Measurements from ENCODE around the gene FRAS1.
"Not testable (repeated sequence)": the region's sequence is repeated elsewhere in the genome, so short reads cannot be mapped to it uniquely, and the experiment has no call there.

Gene FRAS1

DNA sequence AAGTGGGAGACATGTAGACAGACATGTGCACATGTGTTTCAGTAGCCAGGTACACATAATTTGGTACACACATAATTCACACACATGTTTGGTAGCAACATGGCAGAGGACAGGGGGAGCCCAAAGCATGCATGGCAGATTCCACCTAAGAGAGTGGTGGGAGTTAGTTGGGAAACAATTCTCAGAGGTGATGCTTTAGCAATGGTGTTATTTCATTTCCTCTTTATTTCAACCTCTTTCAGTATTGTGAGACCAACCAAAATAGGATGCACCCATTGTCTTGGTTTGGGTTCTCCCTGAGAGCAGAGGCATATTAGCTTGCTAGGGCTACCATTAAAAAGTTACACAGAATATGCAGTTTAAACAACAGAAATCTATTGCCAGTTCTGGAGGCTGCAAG, 402.2 kb downstream of the FRAS1 start:
- no peak for DNase-seq

DNA sequence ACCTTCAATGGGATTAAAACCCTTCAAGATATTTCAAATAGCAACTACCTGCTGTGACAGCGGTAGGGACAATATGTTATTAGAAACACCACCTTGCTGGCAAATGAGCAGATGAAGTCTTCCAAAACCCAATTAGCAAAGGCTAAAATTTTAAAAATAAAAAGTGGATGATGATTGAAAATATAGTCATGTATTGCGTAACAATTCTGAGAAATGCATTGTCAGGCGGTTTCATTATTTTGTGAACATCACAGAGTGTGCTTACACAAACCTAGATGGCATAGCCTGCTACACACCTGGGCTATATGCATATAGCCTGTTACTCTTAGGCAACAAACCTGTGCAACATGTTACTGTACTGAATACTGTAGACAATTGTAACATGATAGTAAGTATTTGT, 403.2 kb downstream of the FRAS1 start:
- no peak for DNase-seq

GRCh38 chr4:78464265-78464664, 407.1 kb downstream of the FRAS1 start:
- DNase-seq: no peak

GRCh38 chr4:78467223-78467622, 410.1 kb downstream of the FRAS1 start:
- not testable (repeated sequence) for DNase-seq

GRCh38 chr4:78468272-78468671, 411.1 kb downstream of the FRAS1 start:
- no peak for DNase-seq

GRCh38 chr4:78476108-78476704, 419.1 kb downstream of the FRAS1 start:
- no peak for DNase-seq

- no peak for DNase-seq
These were observed 420.2 kb downstream of the FRAS1 start for GRCh38 chr4:78477276-78477675.

DNA sequence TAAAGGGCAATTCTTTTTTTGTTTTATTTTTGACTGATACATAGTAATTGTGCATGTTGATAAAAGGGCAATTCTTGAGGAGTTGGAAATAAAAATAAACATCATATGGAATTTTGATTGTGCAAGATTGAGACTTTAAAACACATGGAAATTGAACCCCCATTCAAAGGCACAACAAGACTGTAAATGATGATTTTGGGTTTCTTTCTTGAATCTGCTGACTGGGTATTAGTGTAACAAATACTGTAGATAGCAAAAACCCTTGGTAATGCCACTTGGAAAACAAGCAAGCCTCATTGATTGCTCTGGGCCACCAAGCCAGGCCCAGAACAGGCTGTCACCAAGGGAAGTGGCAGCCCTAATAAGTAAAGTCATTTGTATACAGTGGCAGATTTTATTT, 421.4 kb downstream of the FRAS1 start:
- no peak for DNase-seq

GRCh38 chr4:78480286-78480685, 423.2 kb downstream of the FRAS1 start:
- no peak for DNase-seq

DNA sequence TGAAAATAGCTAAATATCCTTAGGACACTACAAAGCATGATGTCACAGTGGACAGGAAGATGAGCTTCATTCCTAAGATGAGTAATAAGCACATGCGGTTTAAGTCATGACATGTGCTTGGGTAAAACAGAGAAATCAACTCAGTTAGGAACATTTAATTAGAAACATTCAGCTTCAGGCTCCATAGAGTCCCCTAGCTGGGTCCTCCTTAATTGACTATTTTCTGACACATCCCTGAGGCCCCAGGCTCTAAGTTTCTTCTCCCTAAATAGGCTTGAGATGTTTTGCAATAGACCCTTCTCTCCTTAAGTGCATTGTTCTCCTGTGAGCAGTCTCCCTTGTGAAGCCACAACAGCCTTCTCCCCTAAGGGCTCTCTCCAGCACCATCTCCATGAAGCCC, 424.1 kb downstream of the FRAS1 start:
- no peak for DNase-seq

GRCh38 chr4:78482281-78482680, 425.2 kb downstream of the FRAS1 start:
- DNase-seq: no peak

DNA sequence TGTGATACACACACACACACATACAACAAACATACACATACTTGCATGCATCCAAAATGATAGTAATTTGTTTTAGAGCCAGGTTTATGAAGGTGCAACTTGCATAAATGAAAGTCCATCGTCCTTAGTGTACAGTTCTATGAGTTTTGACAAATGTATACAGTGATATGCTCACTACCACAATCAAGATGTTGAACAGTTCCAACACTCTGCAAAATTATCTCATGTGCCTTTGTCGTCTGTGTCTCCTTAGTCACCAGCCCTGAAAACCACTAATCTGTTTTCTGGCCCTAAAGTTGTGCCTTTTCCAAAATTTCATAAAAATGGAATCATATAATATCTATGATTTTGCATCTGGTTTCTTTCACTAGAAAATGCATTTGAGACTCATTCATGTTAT, 426.7 kb downstream of the FRAS1 start:
- no peak for DNase-seq

DNA sequence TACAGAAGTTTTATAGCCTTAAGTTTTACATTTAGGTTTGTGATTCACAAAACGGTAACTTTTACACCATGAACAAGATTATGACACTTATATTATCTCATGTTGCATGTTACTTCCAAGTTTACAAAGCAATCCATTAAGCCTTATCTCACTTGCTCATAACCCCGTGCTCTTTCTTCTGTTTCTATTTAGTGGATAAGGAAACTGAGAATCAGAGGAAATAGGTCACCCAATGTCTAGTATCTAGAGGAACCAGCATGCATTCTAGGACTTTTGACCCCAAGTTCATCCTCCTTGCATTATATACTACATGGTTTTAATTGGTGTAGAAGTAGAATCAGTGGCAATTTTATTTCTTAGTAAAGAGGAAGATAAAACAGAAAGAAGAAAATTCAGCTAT, 427.5 kb downstream of the FRAS1 start:
- DNase-seq: no peak

DNA sequence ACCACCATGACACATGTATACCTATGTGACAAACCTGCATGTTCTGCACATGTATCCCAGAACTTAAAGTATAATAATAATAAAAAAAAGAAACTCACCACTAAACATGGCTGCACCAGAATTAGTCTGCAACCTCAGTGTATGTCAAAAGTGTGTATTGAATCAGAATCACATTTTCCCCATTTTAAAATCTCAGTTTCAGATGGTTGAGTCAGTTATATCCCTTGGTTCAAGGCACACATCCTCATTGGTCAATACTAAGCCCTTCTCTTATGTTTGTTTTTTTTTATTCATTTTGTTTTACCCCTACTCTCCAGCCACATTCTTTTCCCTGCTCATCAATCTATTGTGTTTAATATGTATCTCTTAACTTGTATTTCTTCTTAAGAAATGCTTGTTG, 436.6 kb downstream of the FRAS1 start:
- no peak for DNase-seq

- no peak for DNase-seq
These were observed 439.0 kb downstream of the FRAS1 start for GRCh38 chr4:78496021-78496643.

GRCh38 chr4:78506260-78506659, 449.1 kb downstream of the FRAS1 start:
- not testable (repeated sequence) for DNase-seq

DNA sequence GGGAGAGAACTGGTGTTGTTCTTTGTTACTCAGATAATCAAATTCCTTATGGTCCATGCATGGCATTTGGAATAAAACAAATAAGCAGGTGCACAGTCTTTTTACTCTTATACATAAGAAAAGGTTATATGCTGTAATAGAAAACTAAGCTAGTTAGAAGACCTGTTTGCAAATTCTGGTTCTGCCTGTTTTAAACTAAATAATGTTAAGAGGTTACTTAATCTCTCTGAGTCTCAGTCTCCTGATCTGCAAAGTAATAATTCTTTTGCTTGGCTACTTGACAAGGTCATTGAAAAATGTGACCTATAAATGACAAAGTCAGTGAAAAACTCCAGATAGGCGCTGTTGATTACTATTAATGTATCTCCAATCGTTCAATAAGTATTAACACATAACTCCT, 451.9 kb downstream of the FRAS1 start:
- DNase-seq: no peak

- no peak for DNase-seq
These were observed 453.0 kb downstream of the FRAS1 start for GRCh38 chr4:78510108-78510507.

DNA sequence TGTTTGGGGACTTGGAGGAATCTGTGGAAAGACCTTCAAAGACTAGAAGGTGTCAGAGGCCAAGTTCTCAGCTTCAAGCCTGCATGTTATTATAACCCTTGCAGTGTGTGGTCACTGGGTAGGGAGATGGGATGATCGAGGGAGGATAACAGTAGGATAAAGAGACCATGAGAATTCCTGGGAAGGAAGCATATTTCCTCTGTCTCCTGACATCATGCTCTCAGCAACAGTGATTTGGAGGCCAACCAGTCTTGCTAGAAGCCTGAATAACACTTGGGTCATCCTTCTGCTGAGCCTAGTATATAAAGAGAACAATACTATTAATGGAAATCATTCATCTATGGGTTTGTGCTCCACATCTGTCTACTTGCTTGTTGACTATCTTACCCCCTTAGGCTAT, 453.6 kb downstream of the FRAS1 start:
- DNase-seq: no peak

- DNase-seq: no peak
These were observed 455.3 kb downstream of the FRAS1 start for GRCh38 chr4:78512357-78512920.

GRCh38 chr4:78513411-78513975, 456.4 kb downstream of the FRAS1 start:
- DNase-seq: no peak

- DNase-seq: no peak
These were observed 460.0 kb downstream of the FRAS1 start for GRCh38 chr4:78517050-78517652.

DNA sequence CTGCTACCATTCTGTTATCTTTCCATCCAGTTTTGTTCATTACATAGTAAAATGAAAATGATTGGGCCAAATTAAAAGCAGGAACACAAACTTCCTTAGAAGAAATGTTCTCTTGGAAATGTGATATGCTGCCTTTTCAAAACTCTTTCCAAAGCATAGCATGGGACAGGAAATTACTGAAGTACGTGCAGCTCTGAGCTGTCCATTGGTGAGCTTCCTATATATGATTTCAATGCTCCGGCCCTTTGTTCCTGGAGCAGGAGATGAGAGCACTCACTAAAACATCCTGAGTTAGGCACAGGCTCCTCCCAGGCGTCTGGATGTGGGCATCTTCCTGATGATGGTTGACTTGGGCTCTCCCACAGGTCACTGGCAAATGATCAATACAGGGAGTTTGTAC, 461.4 kb downstream of the FRAS1 start:
- no peak for DNase-seq

- no peak for DNase-seq
These were observed 462.8 kb downstream of the FRAS1 start for GRCh38 chr4:78519962-78520361.

All from effector CD4-positive, alpha-beta T cell (primary cell).